ENCODE measurements around the gene BOD1. TPM values are rescaled to one million over a fixed set of nuclear protein-coding genes. Genes with fewer than 3 reads are reported as not detected.
"Not testable (repeated sequence)": the region's sequence is repeated elsewhere in the genome, so short reads cannot be mapped to it uniquely, and the experiment has no call there.

The BOD1 gene
- total RNA-seq, 1 experiment from 2014 or later, result 104 TPM

DNA sequence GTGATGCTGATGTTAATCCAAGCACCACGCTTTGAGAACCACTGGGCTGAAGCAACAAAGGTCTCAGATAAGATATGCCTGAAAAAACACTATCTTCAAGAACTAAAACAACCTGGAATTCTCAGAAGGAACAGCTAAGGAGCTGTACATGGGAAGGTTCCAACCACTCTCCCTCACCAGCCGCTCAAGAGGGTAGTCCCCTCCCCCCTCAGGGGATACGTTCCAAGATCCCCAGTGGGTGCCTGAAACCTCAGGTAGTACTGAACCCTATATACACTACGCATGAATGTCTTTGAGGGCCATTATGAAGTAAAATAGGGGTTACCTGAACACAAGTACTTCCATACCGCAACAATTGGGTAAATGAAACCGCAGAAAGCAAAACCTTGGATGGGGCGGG, 1.9 kb downstream of the BOD1 start:
- no peak overlapping the region for H3K27ac ChIP-seq
- no peaks in the 10 kb centered on the region for H3K27me3 ChIP-seq
- H3K9me3 ChIP-seq (replicated peaks), result no peaks in the 10 kb centered on the region
- DNase-seq, result no peak
- peaks cover 38% of the 10 kb centered on the region for H3K36me3 ChIP-seq
- H3K4me3 ChIP-seq, result peak overlapping the region; percentile 91; the same call in 1 of the 2 replicates
- peaks cover 13% of the 10 kb centered on the region for H3K4me1 ChIP-seq

DNA sequence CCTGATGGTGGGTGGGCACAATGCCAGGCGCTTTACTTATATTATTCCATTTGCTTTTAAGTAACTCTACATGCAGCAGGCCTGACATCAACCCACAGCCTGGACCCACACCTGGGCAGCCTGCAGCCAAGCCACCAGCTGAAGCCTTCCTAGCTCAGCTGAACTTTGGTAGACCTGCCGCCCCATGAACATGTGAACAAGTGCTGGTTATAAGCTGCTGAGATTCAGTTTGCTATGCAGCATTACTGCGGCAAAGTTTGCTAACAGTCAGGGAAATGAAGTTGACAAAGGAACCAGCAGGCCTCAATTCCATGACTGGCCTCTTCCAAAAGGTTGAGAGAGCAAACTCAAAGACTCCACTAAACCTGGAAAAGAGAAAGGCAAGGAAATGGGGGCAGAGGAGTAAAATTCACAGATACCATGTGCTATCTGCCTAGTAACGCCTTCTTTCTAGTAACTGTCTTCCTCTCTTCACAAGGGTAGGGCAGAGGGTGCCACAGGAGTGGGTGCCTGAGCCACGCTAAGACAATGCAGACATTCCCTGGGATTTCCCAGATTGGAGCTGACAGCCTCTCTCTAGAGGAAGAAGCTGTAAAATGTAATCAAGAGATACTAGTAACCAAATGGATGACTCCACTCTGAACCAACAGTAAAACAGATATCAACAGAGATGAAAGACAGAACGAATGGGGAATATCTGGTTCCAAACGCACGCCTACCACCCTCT, 2.9 kb downstream of the BOD1 start:
- DNase-seq, result no peak
- no peak overlapping the region for H3K4me3 ChIP-seq

DNA sequence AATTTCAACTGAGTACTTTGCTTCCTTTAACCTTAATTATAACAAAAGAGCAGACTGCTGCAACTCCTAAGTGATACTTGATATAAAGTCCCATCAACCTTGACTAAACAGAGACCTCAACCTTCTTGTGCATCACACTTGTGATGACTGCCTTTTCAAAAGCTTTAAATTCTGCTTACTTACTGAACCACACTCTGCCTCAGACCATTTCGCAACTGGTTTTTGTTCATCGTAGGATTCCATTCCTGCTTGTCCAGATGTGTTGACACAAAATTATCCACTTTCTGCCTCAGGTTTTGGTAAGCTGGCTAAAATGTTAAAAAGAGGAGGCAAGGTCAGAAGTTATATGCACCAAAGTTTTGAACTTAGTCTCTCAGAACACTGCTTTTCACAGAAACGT, 3.5 kb downstream of the BOD1 start:
- H3K9me3 ChIP-seq (replicated peaks), result no peaks in the 10 kb centered on the region
- no peak overlapping the region for H3K27ac ChIP-seq
- no peak for DNase-seq
- H3K36me3 ChIP-seq, result peaks cover 55% of the 10 kb centered on the region
- no peaks in the 10 kb centered on the region for H3K27me3 ChIP-seq
- no peak overlapping the region for H3K4me3 ChIP-seq
- peaks cover 13% of the 10 kb centered on the region for H3K4me1 ChIP-seq

More for the DNA sequence above, 2.9 kb downstream of the BOD1 start:
- H3K4me1 ChIP-seq, result peaks cover 13% of the 10 kb centered on the region
- no peak overlapping the region for H3K27ac ChIP-seq
- peaks cover 48% of the 10 kb centered on the region for H3K36me3 ChIP-seq
- no peaks in the 10 kb centered on the region for H3K27me3 ChIP-seq
- H3K9me3 ChIP-seq (replicated peaks), result no peaks in the 10 kb centered on the region

DNA sequence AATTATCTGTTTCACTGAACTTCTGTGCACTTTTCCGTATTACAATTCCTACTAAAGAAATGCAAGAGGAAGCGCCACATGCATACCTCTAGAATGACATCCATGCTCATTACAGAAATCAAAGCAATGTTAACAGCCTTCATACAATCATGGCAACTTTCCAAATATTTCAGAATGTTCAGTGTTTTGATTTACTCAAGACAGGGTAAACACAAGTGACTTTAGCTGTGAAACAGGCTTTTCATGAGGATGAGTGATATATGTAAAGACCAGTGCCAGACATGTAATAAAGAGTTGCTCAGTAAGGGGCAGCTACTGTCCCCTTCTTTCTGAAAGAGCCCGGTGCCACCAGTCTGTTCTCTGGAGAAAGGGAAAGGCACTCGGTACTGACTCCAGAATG, 4.7 kb downstream of the BOD1 start:
- H3K9me3 ChIP-seq (replicated peaks), result no peaks in the 10 kb centered on the region
- no peak overlapping the region for H3K27ac ChIP-seq
- H3K4me3 ChIP-seq, result no peak overlapping the region
- no peak for DNase-seq
- H3K4me1 ChIP-seq, result peaks cover 9% of the 10 kb centered on the region
- H3K27me3 ChIP-seq, result no peaks in the 10 kb centered on the region
- H3K36me3 ChIP-seq, result peaks cover 67% of the 10 kb centered on the region

DNA sequence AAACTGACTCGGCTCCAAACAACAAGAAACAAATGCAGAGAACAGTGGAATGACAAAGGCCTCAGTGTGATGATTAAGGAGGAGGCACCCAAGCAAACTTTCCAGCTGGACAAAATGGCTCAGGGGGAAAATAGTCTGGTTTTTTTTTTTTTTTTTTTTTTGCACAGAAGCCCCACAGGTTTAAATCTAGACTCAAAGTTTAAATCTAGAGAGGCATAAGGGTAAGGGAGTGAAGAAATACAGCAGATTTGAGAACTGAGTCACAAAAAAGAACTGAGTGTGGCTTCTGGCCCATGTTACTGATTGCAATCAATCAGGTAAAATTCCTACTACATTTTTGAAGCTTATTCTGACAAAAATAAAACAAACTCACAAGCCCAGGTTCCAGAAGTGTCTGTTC, 12.3 kb downstream of the BOD1 start:
- Histone ChIP-seq H3K27ac (no peak overlapping the region), H3K9me3 (replicated peaks) (no peaks in the 10 kb centered on the region), H3K4me3 (no peak overlapping the region), H3K27me3 (no peaks in the 10 kb centered on the region), H3K4me1 (peaks cover under 1% of the 10 kb centered on the region; the same call in 1 of the 2 replicates), H3K36me3 (peaks cover 52% of the 10 kb centered on the region)
- no peak for DNase-seq

- no peak for DNase-seq
- Histone ChIP-seq H3K36me3 (peaks cover 35% of the 10 kb centered on the region), H3K27me3 (no peaks in the 10 kb centered on the region), H3K4me1 (peaks cover 7% of the 10 kb centered on the region; the same call in 1 of the 2 replicates), H3K4me3 (no peak overlapping the region), H3K27ac (no peak overlapping the region), H3K9me3 (replicated peaks) (no peaks in the 10 kb centered on the region)
These were observed 14.0 kb downstream of the BOD1 start for GRCh38 chr5:173602423-173602822.

GRCh38 chr5:173598686-173599085, 17.8 kb downstream of the BOD1 start:
- H3K4me3 ChIP-seq, result no peak overlapping the region
- no peaks in the 10 kb centered on the region; the same call in 1 of the 2 replicates for H3K9me3 ChIP-seq (replicated peaks)
- no peaks in the 10 kb centered on the region for H3K27me3 ChIP-seq
- peaks cover 7% of the 10 kb centered on the region; the same call in 1 of the 2 replicates for H3K4me1 ChIP-seq
- peak; percentile 40 to 56 for DNase-seq
- H3K27ac ChIP-seq, result no peak overlapping the region
- peaks cover 8% of the 10 kb centered on the region; the same call in 1 of the 2 replicates for H3K36me3 ChIP-seq

- Histone ChIP-seq H3K4me1 (peaks cover 7% of the 10 kb centered on the region; the same call in 1 of the 2 replicates), H3K4me3 (no peak overlapping the region), H3K36me3 (peaks cover 5% of the 10 kb centered on the region; the same call in 1 of the 2 replicates), H3K9me3 (replicated peaks) (peaks cover 9% of the 10 kb centered on the region), H3K27ac (no peak overlapping the region), H3K27me3 (no peaks in the 10 kb centered on the region)
- DNase-seq, result no peak
These were observed 19.1 kb downstream of the BOD1 start for GRCh38 chr5:173597304-173597703.

DNA sequence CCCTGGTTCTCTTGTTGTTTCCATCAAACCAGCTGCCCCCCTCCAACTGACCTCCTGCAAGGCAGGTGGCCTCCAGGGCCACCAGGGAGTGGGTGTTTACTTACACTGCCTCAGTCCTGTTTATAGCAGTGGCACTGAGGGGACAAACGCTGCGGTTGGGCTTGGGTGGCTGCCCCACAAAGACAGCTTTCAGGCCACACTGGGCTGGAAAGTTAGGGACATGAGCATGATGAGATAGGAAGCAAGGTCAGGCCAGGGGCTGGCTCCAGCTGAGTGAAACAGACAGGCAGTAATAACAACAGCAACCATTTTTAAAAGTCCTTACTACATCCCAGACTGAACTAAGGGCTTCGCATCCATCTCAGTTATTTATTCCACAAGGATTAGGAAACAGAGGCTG, 20.6 kb downstream of the BOD1 start:
- H3K4me1 ChIP-seq, result peaks cover 13% of the 10 kb centered on the region; the same call in 1 of the 2 replicates
- DNase-seq, result peak; percentile 35 to 54

DNA sequence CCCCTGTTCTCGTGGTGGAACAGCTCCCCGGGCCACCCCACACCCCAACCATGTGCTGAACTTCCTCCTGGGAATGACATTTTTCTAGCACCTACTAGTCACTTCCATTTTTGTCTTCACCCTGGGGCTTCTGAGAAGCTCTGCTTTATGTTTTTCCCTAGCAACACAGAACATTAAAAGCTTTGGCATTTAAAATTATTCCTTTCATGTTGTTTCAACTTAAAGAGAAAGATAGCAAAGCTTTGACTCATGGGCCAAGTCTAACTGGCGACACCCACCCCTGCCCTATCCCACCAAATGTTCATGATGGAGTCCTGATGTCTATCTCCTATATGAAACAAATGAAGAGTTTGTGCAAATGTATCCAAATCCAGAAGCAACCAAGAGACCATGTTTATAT, 22.4 kb downstream of the BOD1 start:
- H3K27me3 ChIP-seq, result no peaks in the 10 kb centered on the region
- H3K9me3 ChIP-seq (replicated peaks), result peaks cover 24% of the 10 kb centered on the region
- no peak overlapping the region for H3K4me3 ChIP-seq
- DNase-seq, result no peak
- H3K4me1 ChIP-seq, result peaks cover 17% of the 10 kb centered on the region; the same call in 1 of the 2 replicates
- no peak overlapping the region for H3K27ac ChIP-seq
- H3K36me3 ChIP-seq, result no peaks in the 10 kb centered on the region

More for the DNA sequence above, 20.6 kb downstream of the BOD1 start:
- H3K4me3 ChIP-seq, result no peak overlapping the region
- H3K27me3 ChIP-seq, result no peaks in the 10 kb centered on the region
- peaks cover 2% of the 10 kb centered on the region; the same call in 1 of the 2 replicates for H3K36me3 ChIP-seq
- H3K9me3 ChIP-seq (replicated peaks), result peaks cover 16% of the 10 kb centered on the region
- no peak overlapping the region for H3K27ac ChIP-seq

DNA sequence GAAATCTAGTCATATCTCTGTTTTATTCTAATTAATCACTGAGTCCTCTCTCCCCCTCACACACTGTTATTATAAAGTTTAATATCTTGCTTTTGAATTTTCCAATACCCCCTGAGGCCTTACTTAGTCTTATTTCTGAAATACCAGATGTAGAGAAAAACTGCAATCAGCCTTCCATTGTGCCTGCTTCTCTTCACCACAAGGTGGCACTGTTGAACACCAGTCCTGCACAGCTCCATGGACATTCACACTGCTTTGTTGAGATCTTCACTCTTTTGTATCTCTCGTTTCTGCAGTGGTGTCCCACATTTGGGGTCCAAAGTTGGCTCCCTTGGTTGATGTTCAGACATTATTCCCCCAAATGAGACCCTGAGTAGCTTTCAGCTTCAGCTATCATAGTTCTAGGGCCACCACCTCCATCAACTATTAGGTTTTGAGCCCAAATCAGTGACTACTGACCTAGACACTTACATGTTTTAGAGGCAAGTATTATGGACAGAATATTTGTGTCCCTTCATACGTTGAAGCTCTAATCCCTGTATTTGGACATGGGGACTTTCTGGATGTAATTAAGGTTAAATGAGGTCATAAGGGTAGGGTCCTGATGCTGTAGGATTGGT, 24.3 kb downstream of the BOD1 start:
- Histone ChIP-seq H3K4me1 (peaks cover 11% of the 10 kb centered on the region; the same call in 1 of the 2 replicates), H3K4me3 (no peak overlapping the region), H3K27me3 (no peaks in the 10 kb centered on the region), H3K36me3 (no peaks in the 10 kb centered on the region), H3K9me3 (replicated peaks) (peaks cover 29% of the 10 kb centered on the region), H3K27ac (no peak overlapping the region; the same call in 1 of the 2 replicates)
- DNase-seq, result peak in 1 of 2 experiments; percentile 72

DNA sequence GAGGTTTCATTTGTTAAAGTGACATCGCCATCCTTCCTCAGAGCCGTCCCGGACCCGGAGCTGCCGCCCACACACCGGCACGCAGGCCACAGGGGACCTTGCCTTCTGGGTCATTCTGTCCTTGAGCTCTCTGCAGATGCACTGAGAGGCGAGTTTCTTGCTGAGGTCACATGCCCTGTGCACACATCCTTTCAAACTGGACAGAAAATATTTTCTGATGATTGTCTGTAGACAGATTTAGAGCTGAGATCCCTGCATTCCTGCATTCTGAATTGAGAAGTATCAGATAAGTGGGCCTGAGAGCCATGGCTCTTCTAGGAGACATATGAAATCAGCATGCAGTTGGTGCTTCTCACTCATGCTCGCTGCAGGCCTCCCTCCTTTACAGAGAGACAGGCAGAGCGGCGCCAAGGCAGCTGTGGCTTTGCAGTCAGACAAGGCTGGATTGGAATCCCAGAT, 25.4 kb downstream of the BOD1 start:
- Histone ChIP-seq H3K36me3 (no peaks in the 10 kb centered on the region), H3K27ac (peak overlapping the region; percentile 49)
- DNase-seq, result peak; percentile 51 to 57

GRCh38 chr5:173590436-173591055, 25.9 kb downstream of the BOD1 start:
- H3K9me3 ChIP-seq (replicated peaks), result peaks cover 35% of the 10 kb centered on the region
- H3K4me1 ChIP-seq, result peaks cover 11% of the 10 kb centered on the region; the same call in 1 of the 2 replicates
- peak overlapping the region; percentile 49 for H3K27ac ChIP-seq
- no peaks in the 10 kb centered on the region for H3K27me3 ChIP-seq
- no peak for DNase-seq
- no peak overlapping the region for H3K4me3 ChIP-seq
- H3K36me3 ChIP-seq, result no peaks in the 10 kb centered on the region

More for the DNA sequence above, 25.4 kb downstream of the BOD1 start:
- H3K9me3 ChIP-seq (replicated peaks), result peaks cover 35% of the 10 kb centered on the region
- no peak overlapping the region for H3K4me3 ChIP-seq
- H3K27me3 ChIP-seq, result no peaks in the 10 kb centered on the region
- peaks cover 11% of the 10 kb centered on the region; the same call in 1 of the 2 replicates for H3K4me1 ChIP-seq

DNA sequence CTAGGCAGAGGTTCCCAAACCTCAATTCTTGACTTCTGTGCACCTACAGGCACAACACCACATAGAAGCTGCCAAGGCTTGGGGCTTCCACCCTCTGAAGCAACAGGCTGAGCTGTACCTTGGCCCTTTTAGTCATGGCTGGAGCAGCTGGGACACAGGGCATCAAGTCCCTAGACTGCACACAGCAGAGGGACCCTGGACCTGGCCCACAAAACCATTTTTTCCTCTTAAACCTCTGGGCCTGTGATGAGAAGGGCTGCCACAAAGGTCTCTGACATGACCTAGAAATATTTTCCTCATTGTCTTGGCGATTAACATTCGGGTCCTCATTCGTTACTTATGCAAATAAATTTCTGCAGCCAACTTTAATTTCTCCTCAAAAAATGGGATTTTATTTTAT, 30.3 kb downstream of the BOD1 start:
- H3K4me3 ChIP-seq, H3K27ac ChIP-seq: not testable (repeated sequence)

GRCh38 chr5:173583346-173583745, 33.1 kb downstream of the BOD1 start:
- peak in 1 of 2 experiments; percentile 53 for DNase-seq
- no peaks in the 10 kb centered on the region for H3K36me3 ChIP-seq
- no peak overlapping the region for H3K4me3 ChIP-seq
- H3K4me1 ChIP-seq, result peaks cover 33% of the 10 kb centered on the region
- no peaks in the 10 kb centered on the region for H3K27me3 ChIP-seq
- H3K27ac ChIP-seq, result peak overlapping the region; percentile 74
- H3K9me3 ChIP-seq (replicated peaks), result peaks cover 17% of the 10 kb centered on the region; the same call in 1 of the 2 replicates

More for the DNA sequence above, 30.3 kb downstream of the BOD1 start:
- H3K36me3 ChIP-seq, DNase-seq, H3K27me3 ChIP-seq: not testable (repeated sequence)
- Histone ChIP-seq H3K4me1 (peaks cover 37% of the 10 kb centered on the region), H3K9me3 (replicated peaks) (peaks cover 23% of the 10 kb centered on the region)
